Measurements from ENCODE around the gene CNNM1.

Gene CNNM1

GRCh38 chr10:99431190-99431760, 102.1 kb downstream of the CNNM1 start:
- H2AFZ ChIP-seq (ENCODE audit: low read depth) = peak overlapping the region; percentile 87
- TF ChIP-seq, protein P1, sequence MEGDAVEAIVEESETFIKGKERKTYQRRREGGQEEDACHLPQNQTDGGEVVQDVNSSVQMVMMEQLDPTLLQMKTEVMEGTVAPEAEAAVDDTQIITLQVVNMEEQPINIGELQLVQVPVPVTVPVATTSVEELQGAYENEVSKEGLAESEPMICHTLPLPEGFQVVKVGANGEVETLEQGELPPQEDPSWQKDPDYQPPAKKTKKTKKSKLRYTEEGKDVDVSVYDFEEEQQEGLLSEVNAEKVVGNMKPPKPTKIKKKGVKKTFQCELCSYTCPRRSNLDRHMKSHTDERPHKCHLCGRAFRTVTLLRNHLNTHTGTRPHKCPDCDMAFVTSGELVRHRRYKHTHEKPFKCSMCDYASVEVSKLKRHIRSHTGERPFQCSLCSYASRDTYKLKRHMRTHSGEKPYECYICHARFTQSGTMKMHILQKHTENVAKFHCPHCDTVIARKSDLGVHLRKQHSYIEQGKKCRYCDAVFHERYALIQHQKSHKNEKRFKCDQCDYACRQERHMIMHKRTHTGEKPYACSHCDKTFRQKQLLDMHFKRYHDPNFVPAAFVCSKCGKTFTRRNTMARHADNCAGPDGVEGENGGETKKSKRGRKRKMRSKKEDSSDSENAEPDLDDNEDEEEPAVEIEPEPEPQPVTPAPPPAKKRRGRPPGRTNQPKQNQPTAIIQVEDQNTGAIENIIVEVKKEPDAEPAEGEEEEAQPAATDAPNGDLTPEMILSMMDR (conservative IDR thresholded peaks at IDR 0.05; ENCODE audit: low read depth, low read length) = no peak
- H3K27ac ChIP-seq = peak overlapping the region; percentile 72
- no peak overlapping the region for H3K4me3 ChIP-seq (IDR thresholded peaks at IDR 0.05; ENCODE audit: insufficient read depth, low read depth, low read length)
- H3K36me3 ChIP-seq (ENCODE audit: insufficient read depth) = no peaks in the 10 kb centered on the region
- peak overlapping the region; percentile 88 for H3K4me2 ChIP-seq
- no peaks in the 10 kb centered on the region for H4K20me1 ChIP-seq (ENCODE audit: insufficient read depth)
- no peaks in the 10 kb centered on the region for H3K27me3 ChIP-seq (ENCODE audit: insufficient read depth, low read depth)
- peaks cover 39% of the 10 kb centered on the region for H3K79me2 ChIP-seq (ENCODE audit: insufficient read depth, low read depth)
- peaks cover 14% of the 10 kb centered on the region for H3K4me1 ChIP-seq (ENCODE audit: low read depth, poor library complexity, severe bottlenecking)
- peak overlapping the region; percentile 73 for H3K9ac ChIP-seq

GRCh38 chr10:99432047-99432446, 102.9 kb downstream of the CNNM1 start:
- Histone ChIP-seq H3K79me2 (ENCODE audit: insufficient read depth, low read depth) (peaks cover 35% of the 10 kb centered on the region), H4K20me1 (ENCODE audit: insufficient read depth) (no peaks in the 10 kb centered on the region), H2AFZ (ENCODE audit: low read depth) (no peak overlapping the region), H3K4me3 (IDR thresholded peaks at IDR 0.05; ENCODE audit: insufficient read depth, low read depth, low read length) (no peak overlapping the region), H3K27ac (no peak overlapping the region; the same call in 1 of the 2 replicates), H3K27me3 (ENCODE audit: insufficient read depth, low read depth) (no peaks in the 10 kb centered on the region), H3K4me1 (ENCODE audit: low read depth, poor library complexity, severe bottlenecking) (peaks cover 13% of the 10 kb centered on the region), H3K4me2 (peak overlapping the region; percentile 88), H3K36me3 (ENCODE audit: insufficient read depth) (no peaks in the 10 kb centered on the region), H3K9ac (no peak overlapping the region)
- TF ChIP-seq, protein P1 (conservative IDR thresholded peaks at IDR 0.05; ENCODE audit: low read depth, low read length) = no peak

DNA sequence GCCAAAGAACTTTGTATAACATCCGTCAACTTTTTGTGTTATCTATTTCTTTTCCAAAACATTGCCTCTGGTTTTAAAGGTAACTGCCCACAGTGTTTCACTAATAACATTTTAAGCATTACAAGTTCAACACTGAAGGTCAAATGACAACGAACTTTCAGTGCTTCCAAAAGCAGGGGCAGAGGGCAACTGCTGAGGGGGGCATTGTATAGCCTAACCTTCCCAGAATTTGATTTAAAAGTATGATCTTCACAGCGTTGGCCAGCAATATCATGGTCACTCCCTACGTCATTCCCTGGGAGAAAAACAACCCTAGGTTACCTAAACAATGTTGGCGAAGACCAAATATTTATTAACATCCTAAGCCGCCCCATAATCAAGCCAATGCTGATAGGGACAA, 103.7 kb downstream of the CNNM1 start:
- peaks cover 32% of the 10 kb centered on the region for H3K79me2 ChIP-seq (ENCODE audit: insufficient read depth, low read depth)

GRCh38 chr10:99433378-99434020, 104.3 kb downstream of the CNNM1 start:
- peaks cover 13% of the 10 kb centered on the region for H3K4me1 ChIP-seq (ENCODE audit: low read depth, poor library complexity, severe bottlenecking)
- TF ChIP-seq, protein P1 (conservative IDR thresholded peaks at IDR 0.05; ENCODE audit: low read depth, low read length) = 0 out of 2 replicates have a peak, but pooled peaks have one; percentile 24
- H3K27me3 ChIP-seq (ENCODE audit: insufficient read depth, low read depth) = no peaks in the 10 kb centered on the region
- H3K9ac ChIP-seq = no peak overlapping the region
- H3K79me2 ChIP-seq (ENCODE audit: insufficient read depth, low read depth) = peaks cover 26% of the 10 kb centered on the region
- no peaks in the 10 kb centered on the region for H3K36me3 ChIP-seq (ENCODE audit: insufficient read depth)
- H3K27ac ChIP-seq = no peak overlapping the region
- H3K4me2 ChIP-seq = no peak overlapping the region
- H3K4me3 ChIP-seq (IDR thresholded peaks at IDR 0.05; ENCODE audit: insufficient read depth, low read depth, low read length) = no peak overlapping the region
- no peaks in the 10 kb centered on the region for H4K20me1 ChIP-seq (ENCODE audit: insufficient read depth)
- no peak overlapping the region for H2AFZ ChIP-seq (ENCODE audit: low read depth)

More for the DNA sequence above, 103.7 kb downstream of the CNNM1 start:
- TF ChIP-seq, protein P1 (conservative IDR thresholded peaks at IDR 0.05; ENCODE audit: low read depth, low read length) = no peak
- Histone ChIP-seq H2AFZ (ENCODE audit: low read depth) (no peak overlapping the region), H3K27ac (no peak overlapping the region), H3K4me3 (IDR thresholded peaks at IDR 0.05; ENCODE audit: insufficient read depth, low read depth, low read length) (no peak overlapping the region), H4K20me1 (ENCODE audit: insufficient read depth) (no peaks in the 10 kb centered on the region), H3K4me1 (ENCODE audit: low read depth, poor library complexity, severe bottlenecking) (peaks cover 13% of the 10 kb centered on the region), H3K9ac (no peak overlapping the region), H3K4me2 (no peak overlapping the region), H3K27me3 (ENCODE audit: insufficient read depth, low read depth) (no peaks in the 10 kb centered on the region), H3K36me3 (ENCODE audit: insufficient read depth) (no peaks in the 10 kb centered on the region)
